Common myeloid progenitor, CD34-positive (primary cell): ENCODE measurements around the gene PHYH.
"Not testable (repeated sequence)": the region's sequence is repeated elsewhere in the genome, so short reads cannot be mapped to it uniquely, and the experiment has no call there.

Experiments
- CTCF ChIA-PET: fragments of 350-600 bp; sonication (Branson Sonifier 250); formaldehyde crosslinking; loops from one replicate; lab custom pipeline; 2021; ENCODE audit warnings: antibody characterized with exemption; lab: Charles Lee
- POLR2A ChIA-PET: fragments of 350-600 bp; sonication (Branson Sonifier 250); formaldehyde crosslinking; loops from one replicate; lab custom pipeline; 2021; ENCODE audit warnings: antibody characterized with exemption; lab: Charles Lee
- DNase-seq, 3 donors: peaks; one replicate each; pipeline versions ENCODE4 v3.0.0 to v3.0.0-alpha.2; 2013
- H3K27ac ChIP-seq, 2 experiments: 1 replicate in 1 of 2; 2 replicates in 1 of 2; pipeline ENCODE4 v1.7.0; 2013; ENCODE audit warnings: inconsistent platforms in 2 of 2, low read length in 2 of 2, mild to moderate bottlenecking in 2 of 2, low read depth in 1 of 2, moderate library complexity in 1 of 2; ENCODE audit not compliant: severe bottlenecking in 2 of 2, insufficient read depth in 1 of 2, poor library complexity in 1 of 2
- H3K27me3 ChIP-seq, 5 experiments: replicated peaks in 2 of 5; 1 replicate in 3 of 5; 2 replicates in 2 of 5; pipeline versions ENCODE4 v1.6.1 to v1.7.0; 2013; ENCODE audit warnings: low read length in 4 of 5, mild to moderate bottlenecking in 2 of 5, moderate library complexity in 2 of 5, inconsistent platforms in 1 of 5; ENCODE audit not compliant: insufficient read depth in 5 of 5, control insufficient read depth in 4 of 5
- H3K36me3 ChIP-seq, 4 experiments: 1 replicate in 2 of 4; 2 replicates in 2 of 4; pipeline versions ENCODE4 v1.6.1 to v1.7.0; 2013; ENCODE audit warnings: low read length in 3 of 4, control low read depth in 1 of 4, mild to moderate bottlenecking in 1 of 4; ENCODE audit not compliant: control insufficient read depth in 4 of 4, insufficient read depth in 4 of 4
- H3K4me1 ChIP-seq, 4 experiments: 1 replicate in 3 of 4; 2 replicates in 1 of 4; pipeline versions ENCODE4 v1.6.1 to v1.7.1; 2013; ENCODE audit warnings: low read length in 3 of 4, mild to moderate bottlenecking in 3 of 4, control low read depth in 1 of 4, inconsistent platforms in 1 of 4, moderate library complexity in 1 of 4; ENCODE audit not compliant: control insufficient read depth in 4 of 4, insufficient read depth in 4 of 4; ENCODE audit errors: control extremely low read depth in 1 of 4
- H3K4me3 ChIP-seq, 7 experiments: 1 replicate in 4 of 7; 2 replicates in 3 of 7; pipeline versions ENCODE4 v1.5.1 to v1.7.0; 2013; ENCODE audit warnings: mild to moderate bottlenecking in 7 of 7, low read length in 6 of 7, moderate library complexity in 6 of 7, inconsistent platforms in 2 of 7, low read depth in 2 of 7, control low read depth in 1 of 7; ENCODE audit not compliant: insufficient read depth in 4 of 7, control insufficient read depth in 1 of 7; ENCODE audit errors: extremely low read depth in 1 of 7
- H3K9me3 ChIP-seq, 5 experiments: 1 replicate in 4 of 5; 2 replicates in 1 of 5; pipeline versions ENCODE4 v1.6.1 to v1.7.1; 2013; ENCODE audit warnings: low read length in 4 of 5, mild to moderate bottlenecking in 2 of 5, inconsistent platforms in 1 of 5, low read depth in 1 of 5, moderate library complexity in 1 of 5; ENCODE audit not compliant: control insufficient read depth in 4 of 5, insufficient read depth in 2 of 5; ENCODE audit errors: control extremely low read depth in 1 of 5
- WGBS: methylation state at CpG from one replicate; pipeline ENCODE4 v1.1.5; 2013; ENCODE audit not compliant: insufficient coverage; 5-methylcytosine and 5-hydroxymethylcytosine counted together

Gene PHYH

DNA sequence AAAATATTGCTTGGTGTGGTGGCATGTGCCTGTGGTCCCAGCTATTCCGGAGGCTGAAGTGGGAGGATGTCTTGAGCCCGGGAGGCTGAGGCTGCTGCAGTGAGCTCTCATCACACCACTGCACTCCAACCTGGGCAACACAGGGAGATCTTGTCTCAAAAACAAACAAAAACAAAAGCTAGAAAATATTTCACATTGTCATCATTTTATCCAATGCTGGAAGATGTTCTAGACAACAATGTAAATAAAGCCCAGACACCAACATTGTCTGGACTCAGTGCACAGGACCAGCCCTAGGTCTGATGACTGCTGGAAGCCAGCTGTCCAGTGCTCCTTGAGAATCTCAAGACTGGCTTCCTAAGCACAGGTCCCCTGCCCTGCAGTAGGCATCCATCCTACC, 34.7 kb upstream of the PHYH start:
- H3K9me3 ChIP-seq, result no peaks in the 10 kb centered on the region
- H3K27me3 ChIP-seq, result no peaks in the 10 kb centered on the region
- no peaks in the 10 kb centered on the region for H3K4me1 ChIP-seq
- POLR2A ChIA-PET, result interaction anchor here (0.7 kb wide), 1 partner anchor 152 kb away, joined by 5 read pairs; no protein-coding TSS in a partner anchor
- H3K4me3 ChIP-seq, result no peak overlapping the region
- H3K27ac ChIP-seq, result no peak overlapping the region
- CTCF ChIA-PET, result interaction anchor here (1.1 kb wide), 1 partner anchor 17 kb away, joined by 3 read pairs; no protein-coding TSS in a partner anchor
- DNase-seq, result no peak
- peaks cover 17 to 70% (median 45%) of the 10 kb centered on the region in 4 experiments for H3K36me3 ChIP-seq
- no CpG with 5 or more reads among the region's 2 CpGs for WGBS

DNA sequence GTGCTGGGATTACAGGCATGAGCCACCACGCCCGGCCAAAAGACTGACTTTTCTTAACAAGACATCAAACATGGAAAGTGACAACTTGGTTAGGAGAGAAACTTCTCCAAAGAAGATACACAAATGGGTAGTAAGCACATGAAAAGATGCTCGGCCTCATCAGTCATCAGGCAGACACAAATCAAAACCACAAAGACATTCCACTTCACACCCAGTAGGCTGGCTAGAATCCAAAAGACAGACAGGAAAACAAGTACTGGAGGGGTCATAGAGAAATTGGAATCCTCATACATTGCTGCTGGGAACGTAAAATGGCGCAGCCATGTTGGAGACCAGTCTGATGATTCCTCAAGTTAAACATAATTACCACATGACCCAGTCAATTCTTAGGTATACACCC, 31.8 kb upstream of the PHYH start:
- POLR2A ChIA-PET, result no interaction called here

GRCh38 chr10:13330980-13331379, 31.1 kb upstream of the PHYH start:
- H3K9me3 ChIP-seq, H3K4me3 ChIP-seq, H3K4me1 ChIP-seq, POLR2A ChIA-PET, DNase-seq, H3K27ac ChIP-seq, H3K27me3 ChIP-seq, CTCF ChIA-PET: not testable (repeated sequence)
- 100% methylated on average over 2 of the region's 8 CpGs for WGBS
- H3K36me3 ChIP-seq, result peaks cover 19 to 80% (median 52%) of the 10 kb centered on the region in 4 experiments

More for the DNA sequence above, 31.8 kb upstream of the PHYH start:
- H3K4me3 ChIP-seq, result no peak overlapping the region
- WGBS, result 94% methylated on average over 2 of the region's 5 CpGs
- no peaks in the 10 kb centered on the region for H3K4me1 ChIP-seq
- no peaks in the 10 kb centered on the region for H3K27me3 ChIP-seq
- DNase-seq, result no peak
- H3K9me3 ChIP-seq, result no peaks in the 10 kb centered on the region
- no peak overlapping the region for H3K27ac ChIP-seq
- CTCF ChIA-PET, result no interaction called here
- H3K36me3 ChIP-seq, result peaks cover 19 to 78% (median 50%) of the 10 kb centered on the region in 4 experiments

DNA sequence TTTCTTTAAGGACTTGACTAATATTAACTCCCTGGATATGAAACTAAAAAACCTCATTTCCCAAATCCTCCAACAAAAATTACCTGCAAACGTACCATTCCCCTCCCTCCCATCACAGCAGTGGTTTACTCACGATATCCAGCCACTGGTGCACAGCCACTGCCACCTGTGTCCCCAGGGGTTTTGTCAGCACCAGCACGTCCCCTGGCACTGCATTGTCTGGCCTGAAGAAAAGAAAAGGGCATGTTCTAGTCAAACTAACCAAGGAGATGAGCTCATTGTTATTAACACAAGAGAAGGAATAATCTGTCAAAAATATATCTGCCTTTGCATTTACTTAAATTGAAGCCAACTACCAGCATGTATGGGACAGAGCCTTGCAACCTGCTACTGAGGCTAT, 29.7 kb upstream of the PHYH start:
- CTCF ChIA-PET, result no interaction called here
- peaks cover 19 to 82% (median 55%) of the 10 kb centered on the region in 4 experiments for H3K36me3 ChIP-seq
- WGBS, result 100% methylated on average over 2 of the region's 3 CpGs

DNA sequence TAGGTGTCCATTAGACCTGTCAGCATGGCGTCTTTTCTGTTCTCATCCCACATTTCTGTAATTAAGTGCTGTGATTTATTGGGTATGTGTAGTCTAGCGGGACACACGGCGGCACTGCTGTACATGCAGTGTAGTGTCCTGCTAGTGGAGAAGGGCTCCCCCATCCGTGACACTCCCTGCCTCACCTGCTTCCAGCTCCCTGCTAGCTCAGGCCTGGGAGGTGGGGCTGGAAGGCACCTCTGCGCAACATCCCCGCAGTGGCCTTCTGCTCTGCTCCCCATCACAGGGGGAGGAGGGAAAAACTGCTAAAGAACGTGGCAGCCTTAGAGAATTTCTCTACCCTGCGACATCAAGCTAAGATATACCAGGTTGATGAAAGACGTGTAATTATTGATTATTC, 28.7 kb upstream of the PHYH start:
- no peak for DNase-seq
- H3K27ac ChIP-seq, result no peak overlapping the region
- no peak overlapping the region for H3K4me3 ChIP-seq
- WGBS, result 87% methylated on average over 5 of the region's 10 CpGs
- H3K9me3 ChIP-seq, result no peaks in the 10 kb centered on the region
- peaks cover 22 to 83% (median 58%) of the 10 kb centered on the region in 4 experiments for H3K36me3 ChIP-seq
- ChIA-PET POLR2A (no interaction called here), CTCF (interaction anchor here (1.0 kb wide), 1 partner anchor 122 kb away, joined by 4 read pairs; no protein-coding TSS in a partner anchor)
- H3K27me3 ChIP-seq, result no peaks in the 10 kb centered on the region
- H3K4me1 ChIP-seq, result no peaks in the 10 kb centered on the region

More for the DNA sequence above, 29.7 kb upstream of the PHYH start:
- DNase-seq, result no peak
- Histone ChIP-seq H3K27ac (no peak overlapping the region), H3K4me3 (no peak overlapping the region), H3K9me3 (no peaks in the 10 kb centered on the region), H3K27me3 (no peaks in the 10 kb centered on the region), H3K4me1 (no peaks in the 10 kb centered on the region)
- POLR2A ChIA-PET, result no interaction called here

DNA sequence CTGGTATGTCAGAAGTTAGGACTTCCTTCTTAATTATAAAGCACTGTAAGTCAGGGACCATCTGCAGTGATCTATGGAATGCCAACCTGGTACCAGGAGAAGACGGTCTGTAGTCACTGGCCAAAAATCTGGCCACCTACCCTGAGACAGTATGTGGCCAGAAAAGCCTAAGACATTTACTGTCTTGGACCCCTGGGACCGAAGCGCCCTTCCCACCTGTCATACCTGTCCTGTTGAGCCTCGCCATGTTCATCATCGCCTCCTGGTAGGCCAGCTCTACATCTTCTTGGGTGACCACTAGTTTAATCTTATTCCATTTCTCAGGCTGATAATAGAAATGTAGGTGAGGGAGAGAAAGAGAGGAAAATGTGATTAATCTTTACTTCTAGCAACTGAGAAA, 28.3 kb upstream of the PHYH start:
- DNase-seq, result no peak
- Histone ChIP-seq H3K27ac (no peak overlapping the region), H3K27me3 (no peaks in the 10 kb centered on the region), H3K9me3 (no peaks in the 10 kb centered on the region), H3K4me1 (no peaks in the 10 kb centered on the region), H3K36me3 (peaks cover 22 to 82% (median 58%) of the 10 kb centered on the region in 4 experiments), H3K4me3 (no peak overlapping the region)
- WGBS, result 98% methylated on average over 5 of the region's 5 CpGs
- POLR2A ChIA-PET, result no interaction called here
- CTCF ChIA-PET, result interaction anchor here (1.0 kb wide), 1 partner anchor 121 kb away, joined by 4 read pairs; no protein-coding TSS in a partner anchor

GRCh38 chr10:13327534-13327933, 27.7 kb upstream of the PHYH start:
- ChIA-PET CTCF (no interaction called here), POLR2A (interaction anchor here (0.6 kb wide), 1 partner anchor 10 kb away, joined by 3 read pairs; no protein-coding TSS in a partner anchor)
- no peaks in the 10 kb centered on the region for H3K9me3 ChIP-seq
- H3K27ac ChIP-seq, result no peak overlapping the region
- no peak for DNase-seq
- WGBS, result no CpG with 5 or more reads among the region's 3 CpGs
- H3K4me1 ChIP-seq, result no peaks in the 10 kb centered on the region
- H3K4me3 ChIP-seq, result no peak overlapping the region
- no peaks in the 10 kb centered on the region for H3K27me3 ChIP-seq
- peaks cover 22 to 85% (median 60%) of the 10 kb centered on the region in 4 experiments for H3K36me3 ChIP-seq
